ENCODE measurements around the gene GATB. TPM values are rescaled to one million over a fixed set of nuclear protein-coding genes. Genes with fewer than 3 reads are reported as not detected.

GATB gene
- total and polyA plus RNA-seq, 12 donors, result 17.2 to 59.8 (median 36.6) TPM

GRCh38 chr4:151792995-151793394, 32.2 kb upstream of the GATB start:
- Histone ChIP-seq H3K27ac (no peak overlapping the region), H3K4me1 (replicated peaks in 1 of 2) (no peaks in the 10 kb centered on the region), H3K4me3 (no peak overlapping the region), H3K9me3 (replicated peaks in 1 of 3) (no peaks in the 10 kb centered on the region), H3K27me3 (no peaks in the 10 kb centered on the region), H3K36me3 (replicated peaks in 1 of 2) (no peaks in the 10 kb centered on the region)
- TF ChIP-seq, protein P1, sequence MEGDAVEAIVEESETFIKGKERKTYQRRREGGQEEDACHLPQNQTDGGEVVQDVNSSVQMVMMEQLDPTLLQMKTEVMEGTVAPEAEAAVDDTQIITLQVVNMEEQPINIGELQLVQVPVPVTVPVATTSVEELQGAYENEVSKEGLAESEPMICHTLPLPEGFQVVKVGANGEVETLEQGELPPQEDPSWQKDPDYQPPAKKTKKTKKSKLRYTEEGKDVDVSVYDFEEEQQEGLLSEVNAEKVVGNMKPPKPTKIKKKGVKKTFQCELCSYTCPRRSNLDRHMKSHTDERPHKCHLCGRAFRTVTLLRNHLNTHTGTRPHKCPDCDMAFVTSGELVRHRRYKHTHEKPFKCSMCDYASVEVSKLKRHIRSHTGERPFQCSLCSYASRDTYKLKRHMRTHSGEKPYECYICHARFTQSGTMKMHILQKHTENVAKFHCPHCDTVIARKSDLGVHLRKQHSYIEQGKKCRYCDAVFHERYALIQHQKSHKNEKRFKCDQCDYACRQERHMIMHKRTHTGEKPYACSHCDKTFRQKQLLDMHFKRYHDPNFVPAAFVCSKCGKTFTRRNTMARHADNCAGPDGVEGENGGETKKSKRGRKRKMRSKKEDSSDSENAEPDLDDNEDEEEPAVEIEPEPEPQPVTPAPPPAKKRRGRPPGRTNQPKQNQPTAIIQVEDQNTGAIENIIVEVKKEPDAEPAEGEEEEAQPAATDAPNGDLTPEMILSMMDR (IDR thresholded peaks at IDR 0.05), result no peak
- TF ChIP-seq POLR2A (IDR thresholded peaks at IDR 0.05), result no peak
- no peak for DNase-seq
- WGBS, 4 donors, result 79 to 88% (median 80%) methylated on average over 4 of the region's 4 CpGs
- intact Hi-C loops (cut with DNase I), result no loop called here

DNA sequence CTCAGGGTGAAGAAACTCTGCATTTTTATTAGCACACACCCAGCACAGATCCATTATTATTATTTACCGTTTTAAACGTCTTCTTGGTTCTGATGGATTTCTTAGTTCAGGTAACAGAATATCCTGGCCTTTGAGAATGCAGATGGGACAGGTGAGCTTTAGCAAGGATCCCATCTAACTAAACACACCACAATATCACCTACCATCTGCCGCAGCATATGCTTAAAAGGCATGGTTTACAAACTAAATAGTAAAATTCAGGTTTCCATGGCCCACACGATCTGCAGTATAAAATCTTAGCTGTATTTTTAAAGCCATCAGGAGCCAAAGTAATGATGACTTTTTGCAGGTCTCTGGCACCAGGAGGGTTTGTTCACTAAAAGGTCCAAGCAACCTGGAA, 31.7 kb upstream of the GATB start:
- Histone ChIP-seq H3K27ac (no peak overlapping the region), H3K4me3 (no peak overlapping the region), H3K4me1 (replicated peaks in 1 of 2) (no peaks in the 10 kb centered on the region), H3K27me3 (no peaks in the 10 kb centered on the region), H3K36me3 (replicated peaks in 1 of 2) (no peaks in the 10 kb centered on the region), H3K9me3 (replicated peaks in 1 of 3) (no peaks in the 10 kb centered on the region)
- DNase-seq, result no peak
- TF ChIP-seq POLR2A (IDR thresholded peaks at IDR 0.05), result no peak
- TF ChIP-seq, protein P1 (IDR thresholded peaks at IDR 0.05), result no peak
- WGBS, 4 donors, result 59 to 75% (median 68%) methylated on average over 4 of the region's 4 CpGs
- intact Hi-C loops (cut with DNase I), result no loop called here

DNA sequence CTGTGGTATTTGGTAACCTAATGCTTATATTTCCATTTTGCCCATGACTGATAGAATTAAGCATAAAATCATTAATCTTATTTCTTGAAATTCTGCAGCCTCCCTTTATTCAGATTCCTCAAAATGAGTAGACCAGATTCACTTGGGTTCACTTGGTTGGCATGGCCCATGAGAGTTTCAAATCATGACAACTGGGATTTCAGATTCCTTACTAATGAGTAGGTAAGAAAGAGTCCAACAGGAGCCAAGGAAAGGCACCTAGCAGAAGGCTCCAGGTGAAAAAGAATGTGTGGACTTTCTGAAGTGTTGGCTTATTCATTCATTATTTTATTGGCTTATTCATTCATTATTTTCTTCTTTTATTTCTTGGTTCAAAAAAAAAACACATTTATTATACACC, 27.2 kb upstream of the GATB start:
- TF ChIP-seq, protein P1 (IDR thresholded peaks at IDR 0.05), result no peak
- no peak for TF ChIP-seq POLR2A (IDR thresholded peaks at IDR 0.05)
- H3K4me1 ChIP-seq (replicated peaks in 1 of 2), result no peaks in the 10 kb centered on the region
- no peak overlapping the region for H3K27ac ChIP-seq
- no peak overlapping the region for H3K4me3 ChIP-seq
- intact Hi-C loops (cut with DNase I), result no loop called here
- no peak for DNase-seq
- no peaks in the 10 kb centered on the region for H3K9me3 ChIP-seq (replicated peaks in 1 of 3)
- no peaks in the 10 kb centered on the region for H3K27me3 ChIP-seq
- H3K36me3 ChIP-seq (replicated peaks in 1 of 2), result no peaks in the 10 kb centered on the region

DNA sequence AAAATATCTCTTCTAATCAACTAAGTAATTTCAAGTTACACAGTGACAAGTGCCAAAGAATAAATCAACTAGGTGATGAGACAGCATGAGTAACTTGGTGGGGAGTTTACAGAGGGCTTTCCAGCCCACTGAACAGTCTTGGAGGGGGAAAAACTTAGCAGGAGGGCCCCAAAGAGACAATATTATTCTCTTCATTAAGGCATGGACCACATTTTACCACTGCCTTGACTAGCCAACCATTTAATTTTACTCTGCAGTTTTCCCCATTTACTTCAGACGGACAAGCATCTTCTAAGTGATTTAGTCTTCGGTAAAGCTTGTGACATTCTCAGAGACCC, 25.3 kb upstream of the GATB start:
- Histone ChIP-seq H3K4me1 (replicated peaks in 1 of 2) (no peaks in the 10 kb centered on the region), H3K27ac (no peak overlapping the region), H3K9me3 (replicated peaks in 1 of 3) (no peaks in the 10 kb centered on the region), H3K4me3 (no peak overlapping the region), H3K27me3 (no peaks in the 10 kb centered on the region), H3K36me3 (replicated peaks in 1 of 2) (no peaks in the 10 kb centered on the region)
- DNase-seq, result no peak
- intact Hi-C loops (cut with DNase I), result no loop called here
- WGBS, 4 donors, result 75 to 92% (median 89%) methylated on average over 2 of the region's 2 CpGs
- TF ChIP-seq, protein P1 (IDR thresholded peaks at IDR 0.05), result no peak
- no peak for TF ChIP-seq POLR2A (IDR thresholded peaks at IDR 0.05)

Data from adrenal gland (tissue), 12 donors.